GM12878 (cell line): ENCODE results near the gene LRP1. TPM values are rescaled to one million over a fixed set of nuclear protein-coding genes. Genes with fewer than 3 reads are reported as not detected.

Source experiments
- ATAC-seq: fragments of 200-7000 bp; cut with Tn5 transposase; 3 replicates; pipeline ENCODE4 v1.9.1; 2020; ENCODE audit warnings: mild to moderate bottlenecking, moderate library complexity
- BruUV-seq: library from RNA; stranded (reverse); fragments of 400-500 nt; replicated peaks from 2 replicates; lab custom pipeline; 2021; lab: Mats Ljungman, UMichigan
- CTCF ChIA-PET: fragments of 300-600 bp; sonication (Branson Sonifier 250); formaldehyde crosslinking; extraction: SDS; loops from one replicate; lab custom pipeline; 2021; ENCODE audit warnings: inconsistent platforms; lab: Yijun Ruan, JAX
- POLR2A ChIA-PET: fragments of 350-600 bp; formaldehyde crosslinking; extraction: SDS; loops from one replicate; lab custom pipeline; 2021; ENCODE audit warnings: inconsistent platforms; lab: Charles Lee
- RAD21 ChIA-PET: fragments of 300-600 bp; sonication (Branson Sonifier 250); formaldehyde crosslinking; loops from one replicate; lab custom pipeline; 2023; ENCODE audit warnings: antibody characterized with exemption; ENCODE audit not compliant: unreplicated experiment; lab: Charles Lee
- SMC1A ChIA-PET: fragments of 300-600 bp; sonication (Branson Sonifier 250); formaldehyde crosslinking; loops from one replicate; lab custom pipeline; 2023; ENCODE audit not compliant: unreplicated experiment, uncharacterized antibody; lab: Charles Lee
- DNase-seq: peaks from one replicate; pipeline ENCODE4 v3.0.0-alpha.2; 2011; ENCODE audit warnings: low read depth, low spot score
- FAIRE-seq: peaks from 3 replicates; lab custom pipeline; 2011; peaks lifted over from hg19 to GRCh38; lab: Jason Lieb, UNC
- H2AFZ ChIP-seq: 2 replicates; pipeline ENCODE4 v1.6.0; 2011; ENCODE audit warnings: low read depth, low read length, control low read depth; ENCODE audit not compliant: control insufficient read depth
- H3K27ac ChIP-seq: 2 replicates; pipeline ENCODE4 v1.5.1; 2011; ENCODE audit warnings: control low read depth; ENCODE audit not compliant: control insufficient read depth, insufficient read depth
- H3K27me3 ChIP-seq, 2 experiments: replicated peaks in 1 of 2; 2 replicates each; pipeline versions ENCODE4 v1.6.0 to v1.6.1; 2011; ENCODE audit warnings: low read length in 1 of 2; ENCODE audit not compliant: control insufficient read depth in 2 of 2, insufficient read depth in 2 of 2
- H3K36me3 ChIP-seq, 2 experiments: 2 replicates each; pipeline ENCODE4 v1.5.1; 2011; ENCODE audit warnings: low read length in 1 of 2; ENCODE audit not compliant: control insufficient read depth in 2 of 2, insufficient read depth in 2 of 2
- H3K4me1 ChIP-seq: 2 replicates; pipeline ENCODE4 v1.6.1; 2011; ENCODE audit warnings: mild to moderate bottlenecking, low read length, moderate library complexity, mixed read lengths; ENCODE audit not compliant: control insufficient read depth, insufficient read depth
- H3K4me2 ChIP-seq: 2 replicates; pipeline ENCODE4 v1.6.0; 2011; ENCODE audit warnings: control low read depth; ENCODE audit not compliant: control insufficient read depth, insufficient read depth
- H3K4me3 ChIP-seq: fragments of 200-600 bp; sonication (generic); 2 replicates; pipeline ENCODE4 v1.5.1; 2016
- H3K79me2 ChIP-seq: 2 replicates; pipeline ENCODE4 v1.6.0; 2011; ENCODE audit warnings: low read length; ENCODE audit not compliant: control insufficient read depth, insufficient read depth
- H3K9ac ChIP-seq: 2 replicates; pipeline ENCODE4 v1.8.0; 2011; ENCODE audit warnings: low read length, control low read depth, mixed read lengths; ENCODE audit not compliant: control insufficient read depth, insufficient read depth
- H3K9me3 ChIP-seq: replicated peaks from 3 replicates; pipeline ENCODE4 v1.5.1; 2011; ENCODE audit warnings: mild to moderate bottlenecking, low read length; ENCODE audit not compliant: control insufficient read depth, insufficient read depth
- H4K20me1 ChIP-seq: 2 replicates; pipeline ENCODE4 v1.6.0; 2011; ENCODE audit not compliant: control insufficient read depth, insufficient read depth
- CBFB ChIP-seq: IDR thresholded peaks from 2 replicates; pipeline ENCODE4 v1.6.1; 2016; ENCODE audit warnings: antibody characterized with exemption, low read depth
- CHD2 ChIP-seq: IDR thresholded peaks from 2 replicates; pipeline ENCODE4 v1.6.1; 2011; ENCODE audit warnings: low read depth, low read length, improper control_type of control experiment, borderline replicate concordance
- E2F8 ChIP-seq: fragments of 450-650 bp; IDR thresholded peaks from 2 replicates; pipeline ENCODE4 v1.6.1; 2018; ENCODE audit warnings: mild to moderate bottlenecking, low read depth, moderate library complexity; ENCODE audit not compliant: partially characterized antibody
- EP300 ChIP-seq, 2 experiments: fragments of 150-350 bp in 1 of 2; IDR thresholded peaks; 2 replicates each; pipeline ENCODE4 v1.6.1; 2011 to 2012; ENCODE audit warnings: low read depth in 2 of 2, low read length in 2 of 2, borderline replicate concordance in 1 of 2, improper control_type of control experiment in 1 of 2, inconsistent platforms in 1 of 2; ENCODE audit not compliant: control insufficient read depth in 1 of 2
- GATAD2B ChIP-seq: fragments of 450-650 bp; conservative IDR thresholded peaks from 2 replicates; pipeline ENCODE4 v1.6.1; 2017; ENCODE audit warnings: low read depth, mild to moderate bottlenecking, moderate library complexity
- HDAC2 ChIP-seq: fragments of 200-600 bp; sonication (generic); IDR thresholded peaks from 2 replicates; pipeline ENCODE4 v1.6.1; 2017
- JUND ChIP-seq: IDR thresholded peaks from 2 replicates; pipeline ENCODE4 v1.6.1; 2012; ENCODE audit warnings: low read depth, mild to moderate bottlenecking, low read length, improper control_type of control experiment, moderate library complexity
- MTA3 ChIP-seq: IDR thresholded peaks from 2 replicates; pipeline ENCODE4 v1.6.1; 2012; ENCODE audit warnings: low read length, inconsistent platforms, borderline replicate concordance
- NKRF ChIP-seq: fragments of 450-650 bp; conservative IDR thresholded peaks from 2 replicates; pipeline ENCODE4 v1.6.1; 2017; ENCODE audit warnings: mild to moderate bottlenecking, moderate library complexity
- PAX5 ChIP-seq: IDR thresholded peaks from 2 replicates; pipeline ENCODE4 v1.6.1; 2011; ENCODE audit warnings: low read depth, low read length, borderline replicate concordance
- PML ChIP-seq: IDR thresholded peaks from 2 replicates; pipeline ENCODE4 v1.6.1; 2012; ENCODE audit warnings: low read length, inconsistent platforms
- SIX5 ChIP-seq: IDR thresholded peaks from 2 replicates; pipeline ENCODE4 v1.6.1; 2011; ENCODE audit warnings: mild to moderate bottlenecking, low read depth, low read length, moderate library complexity; ENCODE audit not compliant: severe bottlenecking
- SP1 ChIP-seq: IDR thresholded peaks from one replicate; pipeline ENCODE4 v1.6.1; 2011; ENCODE audit warnings: low read depth, low read length
- SPI1 ChIP-seq: IDR thresholded peaks from 2 replicates; pipeline ENCODE4 v1.6.1; 2011; ENCODE audit warnings: low read depth, mild to moderate bottlenecking, low read length, moderate library complexity, borderline replicate concordance; ENCODE audit not compliant: insufficient read depth
- TARDBP ChIP-seq: IDR thresholded peaks from 2 replicates; pipeline ENCODE4 v1.6.1; 2016; ENCODE audit warnings: borderline replicate concordance
- ZBTB33 ChIP-seq: fragments of 450-650 bp; IDR thresholded peaks from 2 replicates; pipeline ENCODE4 v1.6.1; 2017; ENCODE audit warnings: mild to moderate bottlenecking
- ZNF384 ChIP-seq: IDR thresholded peaks from 2 replicates; pipeline ENCODE4 v1.6.1; 2012; ENCODE audit warnings: low read depth, mild to moderate bottlenecking, low read length, improper control_type of control experiment, borderline replicate concordance
- WGBS: methylation state at CpG from one replicate; pipeline ENCODE4 v1.1.6; 2016; ENCODE audit warnings: low lambda C conversion rate; ENCODE audit not compliant: insufficient replicate concordance, insufficient coverage; ENCODE audit errors: missing lambda C conversion rate; 5-methylcytosine and 5-hydroxymethylcytosine counted together
- in situ Hi-C: fragments of 300-500 bp; cut with MboI; formaldehyde crosslinking; loops from 9 replicates; pipeline ENCODE4 v1.14.3; 2018; ENCODE audit warnings: mixed read lengths
- intact Hi-C: fragments of 100-400 bp; cut with micrococcal nuclease; formaldehyde crosslinking; loops from one replicate; pipeline ENCODE4 v1.14.2; 2022; ENCODE audit not compliant: unreplicated experiment
- polyA plus RNA-seq, 11 experiments: library from polyadenylated mRNA; depleted of rRNA in 4 of 11; unstranded in 6 of 11; stranded (reverse) in 5 of 11; fragments of >200 nt; fragmentation: Nextera tagmentation in 4 of 11; fragmentation: Illumina TruSeq in 1 of 11; extraction: Ambion mirVana in 4 of 11; extraction: Trizol in 1 of 11; gene quantifications; 1 replicate in 1 of 11; 2 replicates in 10 of 11; pipeline versions ENCODE4 v1.2.1 to v1.2.3, GENCODE V29; 2011 to 2016; ENCODE audit warnings: inconsistent platforms in 2 of 11, missing spikeins in 2 of 11, low read depth in 1 of 11
- total RNA-seq, 4 experiments: library from RNA; depleted of rRNA in 3 of 4; stranded (reverse); fragments of >200 nt in 3 of 4; fragmentation: Illumina TruSeq in 1 of 4; extraction: Trizol in 1 of 4; gene quantifications; 2 replicates each; pipeline versions ENCODE4 v1.2.1 to v1.2.3, GENCODE V29; 2013 to 2021

Gene LRP1
- total and polyA plus RNA-seq, 10 of the 15 experiments (the other 5 are each of a cell fraction or from before 2014, with no cell fraction given), result under 0.01 to 1.1 (median 0.20) TPM; not detected in 2

- 47% methylated on average over 4 of the region's 4 CpGs for WGBS
- ATAC-seq, result no peak
- no peak for DNase-seq
- no peaks in the 10 kb centered on the region for H4K20me1 ChIP-seq
- RAD21 ChIA-PET, result interaction anchor here (0.7 kb wide), 1 partner anchor 620 kb away, joined by 4 read pairs; no protein-coding TSS in a partner anchor
- in situ Hi-C loops, result no loop called here
- intact Hi-C loops, result no loop called here
- no peaks in the 10 kb centered on the region for H3K79me2 ChIP-seq
- H3K4me2 ChIP-seq, result no peak overlapping the region
- no peaks in the 10 kb centered on the region for H3K9me3 ChIP-seq
- POLR2A ChIA-PET, result interaction anchor here (0.7 kb wide), 1 partner anchor 40 kb away, joined by 3 read pairs; no protein-coding TSS in a partner anchor
- H3K36me3 ChIP-seq, result no peaks in the 10 kb centered on the region
- no peak overlapping the region for H3K27ac ChIP-seq
- CTCF ChIA-PET, result interaction anchor here (1.0 to 2.8 kb wide), 4 partner anchors 22 to 33 kb away, joined by 3 to 10 read pairs (median 6); no protein-coding TSS in a partner anchor
- no peak overlapping the region for H3K9ac ChIP-seq
- H3K4me1 ChIP-seq, result no peaks in the 10 kb centered on the region
- no peak overlapping the region for H2AFZ ChIP-seq
- peaks cover 0 to 3% of the 10 kb centered on the region in 2 experiments; a peak in 2 of 4 replicates for H3K27me3 ChIP-seq
- FAIRE-seq, result no peak
- SMC1A ChIA-PET, result no interaction called here
- no TSS peak for BruUV-seq
- no peak overlapping the region for H3K4me3 ChIP-seq
- no peak for TF ChIP-seq SPI1
- no peak for TF ChIP-seq SP1
- TF ChIP-seq ZBTB33, result no peak
- TF ChIP-seq GATAD2B, result no peak
- no peak for TF ChIP-seq MTA3
- no peak for TF ChIP-seq E2F8
- TF ChIP-seq HDAC2, result no peak
- TF ChIP-seq PAX5, result no peak
- no peak for TF ChIP-seq CHD2
- no peak for TF ChIP-seq JUND
- no peak for TF ChIP-seq EP300 (IDR thresholded peaks at IDR 0.05; ENCODE audit: borderline replicate concordance in 1 of 2, control insufficient read depth in 1 of 2, low read depth in 2 of 2, low read length in 2 of 2)
- no peak for TF ChIP-seq SIX5
- TF ChIP-seq NKRF, result no peak
- no peak for TF ChIP-seq PML
- TF ChIP-seq TARDBP, result no peak
- TF ChIP-seq ZNF384, result no peak
- TF ChIP-seq CBFB, result no peak
Measured at GRCh38 chr12:57148469-57149244, 20.4 kb downstream of the LRP1 start.
